Calu3 (cell line): ENCODE data around the gene TTLL11. TPM values are rescaled to one million over a fixed set of nuclear protein-coding genes. Genes with fewer than 3 reads are reported as not detected.

Experiments used
- BruUV-seq: library from RNA; stranded (reverse); fragments of 400-500 nt; replicated peaks from 2 replicates; lab custom pipeline; 2021; lab: Mats Ljungman, UMichigan
- CTCF ChIA-PET: fragments of 300-600 bp; sonication (Branson Sonifier 250); formaldehyde crosslinking; loops from one replicate; lab custom pipeline; 2022; ENCODE audit warnings: antibody characterized with exemption; lab: Charles Lee
- DNase-seq: peaks from one replicate; pipeline ENCODE4 v3.0.0; 2022
- H3K27ac Mint-ChIP-seq: one replicate; pipeline ENCODE4 v1.8.0; 2022; ENCODE audit warnings: mixed read lengths; ENCODE audit not compliant: unreplicated experiment
- H3K27me3 Mint-ChIP-seq: one replicate; pipeline ENCODE4 v1.8.0; 2022; ENCODE audit warnings: mixed read lengths; ENCODE audit not compliant: unreplicated experiment
- H3K36me3 Mint-ChIP-seq: one replicate; pipeline ENCODE4 v1.8.0; 2022; ENCODE audit warnings: mild to moderate bottlenecking, moderate library complexity, mixed read lengths; ENCODE audit not compliant: insufficient read depth, unreplicated experiment
- H3K4me1 Mint-ChIP-seq: one replicate; pipeline ENCODE4 v1.8.0; 2022; ENCODE audit warnings: mild to moderate bottlenecking, low read depth, mixed read lengths; ENCODE audit not compliant: unreplicated experiment
- H3K4me3 Mint-ChIP-seq: one replicate; pipeline ENCODE4 v1.8.0; 2022; ENCODE audit warnings: mild to moderate bottlenecking, low read depth, moderate library complexity, mixed read lengths; ENCODE audit not compliant: unreplicated experiment
- H3K9me3 Mint-ChIP-seq: one replicate; pipeline ENCODE4 v1.8.0; 2022; ENCODE audit warnings: low read depth, mixed read lengths; ENCODE audit not compliant: unreplicated experiment
- CTCF ChIP-seq: fragments of 200-600 bp; IDR thresholded peaks from one replicate; pipeline ENCODE4 v1.8.0; 2022; ENCODE audit warnings: antibody characterized with exemption; ENCODE audit not compliant: unreplicated experiment
- intact Hi-C: fragments of 100-400 bp; cut with micrococcal nuclease; formaldehyde crosslinking; loops from one replicate; pipeline ENCODE4 v1.10.0; 2022; ENCODE audit not compliant: unreplicated experiment
- total RNA-seq: library from RNA; stranded (reverse); gene quantifications from 2 replicates; pipeline ENCODE4 v1.2.3, GENCODE V29; 2022

Gene TTLL11
- total RNA-seq, 1 experiment from 2014 or later = 10.5 TPM

- Mint-ChIP-seq H3K36me3 (no peaks in the 10 kb centered on the region), H3K9me3 (no peaks in the 10 kb centered on the region), H3K4me3 (no peak overlapping the region), H3K27ac (no peak overlapping the region), H3K4me1 (no peaks in the 10 kb centered on the region), H3K27me3 (no peaks in the 10 kb centered on the region)
- intact Hi-C loops = no loop called here
- CTCF ChIA-PET = no interaction called here
- no TSS peak for BruUV-seq
- no peak for DNase-seq
- no peak for TF ChIP-seq CTCF
These were observed 56.1 kb downstream of the TTLL11 start for GRCh38 chr9:122036988-122037387.

GRCh38 chr9:122036408-122036807, 56.7 kb downstream of the TTLL11 start:
- no peaks in the 10 kb centered on the region for H3K36me3 Mint-ChIP-seq
- DNase-seq = no peak
- H3K4me3 Mint-ChIP-seq = no peak overlapping the region
- no peak for TF ChIP-seq CTCF
- H3K27ac Mint-ChIP-seq = no peak overlapping the region
- CTCF ChIA-PET = no interaction called here
- intact Hi-C loops = no loop called here
- BruUV-seq = no TSS peak
- peaks cover 5% of the 10 kb centered on the region for H3K4me1 Mint-ChIP-seq
- H3K27me3 Mint-ChIP-seq = no peaks in the 10 kb centered on the region
- H3K9me3 Mint-ChIP-seq = no peaks in the 10 kb centered on the region

- Mint-ChIP-seq H3K27ac (no peak overlapping the region), H3K4me1 (peaks cover 8% of the 10 kb centered on the region), H3K9me3 (no peaks in the 10 kb centered on the region), H3K4me3 (no peak overlapping the region), H3K36me3 (no peaks in the 10 kb centered on the region), H3K27me3 (no peaks in the 10 kb centered on the region)
- CTCF ChIA-PET = no interaction called here
- TF ChIP-seq CTCF = no peak
- intact Hi-C loops = no loop called here
- BruUV-seq = no TSS peak
- DNase-seq = no peak
These were observed 59.2 kb downstream of the TTLL11 start for GRCh38 chr9:122033775-122034373.

GRCh38 chr9:122032346-122032745, 60.8 kb downstream of the TTLL11 start:
- no peak for TF ChIP-seq CTCF
- BruUV-seq = no TSS peak
- intact Hi-C loops = no loop called here
- Mint-ChIP-seq H3K9me3 (no peaks in the 10 kb centered on the region), H3K4me1 (peaks cover 8% of the 10 kb centered on the region), H3K36me3 (no peaks in the 10 kb centered on the region), H3K27me3 (no peaks in the 10 kb centered on the region), H3K27ac (no peak overlapping the region), H3K4me3 (no peak overlapping the region)
- no peak for DNase-seq
- CTCF ChIA-PET = interaction anchor here (0.6 to 1.1 kb wide), 2 partner anchors 17 to 802 kb away, joined by 4 to 5 read pairs; no protein-coding TSS in a partner anchor
